Neural progenitor cell (in vitro differentiated cells): ENCODE results near the gene TMEM82.

Source experiments
- CTCF ChIP-seq: fragments of 200-600 bp; sonication (generic); IDR thresholded peaks from 2 replicates; pipeline ENCODE4 v1.5.1; 2017; ENCODE audit warnings: antibody characterized with exemption, mild to moderate bottlenecking
- EZH2 ChIP-seq: fragments of 200-600 bp; sonication (generic); IDR thresholded peaks from 2 replicates; pipeline ENCODE4 v1.6.1; 2017; ENCODE audit warnings: antibody characterized with exemption, mild to moderate bottlenecking, moderate library complexity
- EZH2phosphoT487 ChIP-seq: fragments of 200-600 bp; sonication (generic); IDR thresholded peaks from 2 replicates; pipeline ENCODE4 v1.6.1; 2017; ENCODE audit warnings: antibody characterized with exemption

- TF ChIP-seq CTCF: no peak
- TF ChIP-seq EZH2: no peak
- no peak for TF ChIP-seq EZH2phosphoT487
These were observed 15.8 kb upstream of the TMEM82 start for GRCh38 chr1:15726508-15726907.
